H54 (cell line): ENCODE results near the gene ZNF618.

Source experiments
- DNase-seq: peaks from one replicate; pipeline ENCODE4 v3.0.0; 2011; ENCODE audit warnings: low spot score, mixed read lengths; ENCODE audit not compliant: insufficient read length
- FAIRE-seq: peaks from 3 replicates; lab custom pipeline; 2011; peaks lifted over from hg19 to GRCh38; lab: Jason Lieb, UNC
- POLR2A ChIP-seq: IDR thresholded peaks from 2 replicates; pipeline ENCODE4 v1.6.1; 2011; ENCODE audit warnings: low read depth, mild to moderate bottlenecking, low read length

Gene ZNF618

GRCh38 chr9:113943112-113944009, 67.3 kb downstream of the ZNF618 start:
- TF ChIP-seq POLR2A: no peak
- no peak for FAIRE-seq

DNA sequence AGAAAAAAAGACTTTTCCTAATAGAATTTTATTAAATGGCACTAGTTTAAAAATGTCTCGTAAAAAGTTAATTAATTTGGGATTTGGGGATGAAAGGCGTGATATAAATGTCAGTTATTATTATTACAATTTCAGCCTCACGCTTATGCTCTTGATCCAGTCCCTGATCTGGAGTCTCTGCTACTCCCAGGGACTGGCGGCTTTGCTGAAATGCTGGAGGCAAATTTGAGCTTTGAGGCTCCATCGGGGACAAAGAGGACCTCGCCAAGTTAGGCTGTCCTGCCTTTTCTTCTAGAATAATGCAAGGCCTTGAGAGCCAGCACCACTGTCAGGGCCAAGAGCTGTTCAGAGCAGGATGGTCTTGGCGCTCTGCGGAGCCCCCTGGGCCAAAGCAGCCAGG, 69.7 kb downstream of the ZNF618 start:
- DNase-seq: no peak
- TF ChIP-seq POLR2A: no peak
- no peak for FAIRE-seq

More at GRCh38 chr9:113943112-113944009, 67.3 kb downstream of the ZNF618 start:
- no peak for DNase-seq

- no peak for TF ChIP-seq POLR2A
- no peak for DNase-seq
- FAIRE-seq: no peak
Observed at GRCh38 chr9:113946496-113947115, 70.5 kb downstream of the ZNF618 start.

- no peak for TF ChIP-seq POLR2A
- DNase-seq (no peak), FAIRE-seq (no peak)
Observed at GRCh38 chr9:113947941-113948340, 71.8 kb downstream of the ZNF618 start.

DNA sequence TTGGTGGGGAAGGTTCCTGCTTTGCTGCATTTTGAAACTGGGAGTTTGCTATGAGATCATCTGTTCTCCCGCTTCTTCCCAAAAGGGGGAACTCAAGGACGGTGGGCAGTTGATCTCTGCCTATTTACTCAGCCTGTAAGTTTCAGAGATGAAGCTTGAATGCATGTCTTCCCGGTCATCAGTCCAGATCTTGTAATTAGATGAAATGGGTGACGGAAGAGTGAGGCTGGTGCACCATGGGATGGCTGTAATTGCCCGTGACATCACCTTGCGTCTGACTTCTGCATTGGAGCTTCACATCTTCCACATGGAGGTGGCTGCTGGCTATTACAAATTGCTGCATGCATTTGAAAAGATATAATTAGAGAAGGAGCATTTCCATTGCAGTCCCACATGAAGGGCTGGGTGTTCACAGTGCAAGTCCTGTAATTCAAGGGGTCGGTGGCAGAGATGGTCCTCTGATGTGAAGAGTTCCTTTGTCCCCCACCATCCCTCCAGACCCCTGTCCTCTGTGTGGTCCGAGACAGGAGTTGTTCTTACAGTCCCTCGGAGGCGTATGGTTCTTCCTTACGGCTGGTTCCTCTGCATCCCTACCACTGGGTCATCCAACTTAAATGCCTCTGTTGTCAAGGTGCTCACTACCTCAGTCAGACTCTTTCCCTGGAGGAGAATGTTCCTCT, 72.9 kb downstream of the ZNF618 start:
- DNase-seq (no peak), FAIRE-seq (no peak)
- TF ChIP-seq POLR2A: no peak

GRCh38 chr9:113949571-113950078, 73.5 kb downstream of the ZNF618 start:
- DNase-seq: no peak
- TF ChIP-seq POLR2A: no peak
- no peak for FAIRE-seq

DNA sequence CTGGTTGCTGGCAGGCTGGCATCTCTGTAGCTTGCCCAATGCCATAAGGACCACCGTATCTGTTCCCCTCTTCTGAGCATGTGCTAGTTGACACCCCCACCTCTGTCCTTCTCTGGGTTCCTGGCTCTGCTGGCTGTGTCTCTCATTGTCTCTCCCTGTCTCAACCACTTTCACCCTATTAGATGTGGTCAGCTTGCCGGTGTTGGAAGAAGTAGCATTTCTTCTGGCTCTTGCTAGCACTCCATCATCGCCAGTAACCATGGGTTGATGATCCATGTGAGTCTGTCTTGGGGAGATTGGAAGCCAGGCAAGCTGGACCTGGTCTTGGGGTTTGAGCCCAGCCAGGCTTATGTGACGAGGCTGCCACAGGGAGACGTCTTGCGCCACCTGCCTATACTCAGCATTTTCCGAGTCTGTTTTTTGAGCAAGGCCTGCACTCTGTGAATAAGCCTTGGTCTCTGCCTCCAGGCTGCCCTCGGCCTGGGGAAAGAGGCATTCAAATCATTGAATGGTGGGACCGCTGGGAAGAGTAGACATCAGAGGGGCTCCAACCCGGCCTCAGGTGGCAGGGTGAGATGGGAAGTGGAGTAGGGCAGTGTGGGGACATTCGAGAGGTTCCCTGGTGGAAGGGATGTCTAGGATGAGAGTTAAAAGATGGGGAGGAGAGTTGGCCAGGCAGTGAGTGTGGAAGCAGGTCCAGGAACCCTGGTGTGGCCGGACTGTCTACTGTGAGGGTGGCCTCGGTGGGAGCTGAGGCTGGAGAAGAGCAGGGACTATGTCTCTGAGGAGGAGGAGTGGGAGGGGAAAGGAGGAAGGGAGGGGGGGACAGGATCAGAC, 74.3 kb downstream of the ZNF618 start:
- TF ChIP-seq POLR2A: no peak
- FAIRE-seq (no peak), DNase-seq (no peak)

DNA sequence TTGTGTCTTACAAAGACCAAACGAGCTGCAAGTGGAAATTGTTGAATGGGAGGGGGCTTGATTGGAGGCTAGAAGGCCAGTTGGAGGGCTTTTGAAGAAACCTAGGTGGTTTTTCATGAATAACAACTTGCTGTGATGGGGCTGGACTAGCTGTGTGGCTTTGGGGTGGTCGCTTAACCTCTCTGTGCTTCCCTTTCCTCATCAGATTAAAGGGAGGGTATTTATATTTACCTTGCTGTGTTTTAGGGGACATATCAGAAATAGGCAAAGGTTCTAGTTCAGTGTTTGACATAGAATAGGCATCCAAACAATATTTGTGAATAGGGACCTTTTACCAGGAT, 74.9 kb downstream of the ZNF618 start:
- no peak for TF ChIP-seq POLR2A
- no peak for DNase-seq
- no peak for FAIRE-seq

DNA sequence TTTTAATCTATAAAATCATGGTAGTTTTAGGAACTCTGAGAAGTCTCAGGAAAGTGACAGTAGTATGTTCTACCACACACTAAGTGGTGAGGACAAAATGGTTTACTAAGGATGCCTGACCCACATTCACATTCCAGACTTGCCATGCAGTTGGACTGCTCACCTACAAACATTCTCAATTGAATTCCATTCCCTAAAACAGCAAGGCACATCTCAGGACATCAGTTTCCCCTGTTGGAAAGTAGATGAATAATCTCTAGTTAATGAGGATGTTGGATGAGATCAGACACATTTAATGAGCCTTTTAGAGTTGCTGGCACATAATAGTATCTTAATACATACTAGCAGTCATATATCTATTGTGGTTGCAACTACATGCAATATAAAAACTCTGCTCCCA, 76.6 kb downstream of the ZNF618 start:
- DNase-seq: no peak
- no peak for FAIRE-seq
- no peak for TF ChIP-seq POLR2A

GRCh38 chr9:113953531-113953930, 77.4 kb downstream of the ZNF618 start:
- no peak for DNase-seq
- FAIRE-seq: no peak
- no peak for TF ChIP-seq POLR2A

GRCh38 chr9:113954591-113954990, 78.5 kb downstream of the ZNF618 start:
- FAIRE-seq (no peak), DNase-seq (no peak)
- TF ChIP-seq POLR2A: no peak

DNA sequence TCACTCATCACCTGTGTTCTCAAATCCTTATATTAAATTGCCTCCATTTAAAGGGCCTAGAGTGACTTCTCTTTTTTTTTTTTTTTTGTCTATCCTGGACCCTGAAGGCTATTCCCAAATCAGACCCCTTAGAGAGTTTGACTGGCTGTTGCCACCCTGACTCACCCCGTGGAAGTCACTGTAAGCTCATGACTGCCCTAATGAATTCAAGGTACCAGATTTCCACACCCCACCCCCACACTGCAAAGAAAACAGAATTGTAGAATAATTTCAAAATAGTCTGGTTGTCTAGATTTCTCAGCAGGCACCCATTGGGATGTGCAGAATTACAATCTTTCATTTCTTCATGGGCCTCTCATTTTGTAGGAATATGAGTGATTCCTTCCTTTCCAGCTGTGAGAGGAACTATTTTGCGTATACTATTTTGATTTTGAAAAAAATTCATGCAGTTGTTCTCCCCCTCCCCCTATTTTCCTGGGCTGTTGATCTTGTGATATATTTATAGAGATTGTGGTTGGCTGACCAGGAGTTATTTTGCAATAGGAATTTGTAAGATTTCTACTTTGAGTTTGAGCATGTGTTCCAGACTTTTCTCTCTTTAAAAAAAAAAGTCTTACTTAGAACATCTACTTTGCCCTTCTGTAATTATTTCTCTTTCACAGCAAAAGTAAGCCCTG, 79.1 kb downstream of the ZNF618 start:
- TF ChIP-seq POLR2A: no peak
- DNase-seq (no peak), FAIRE-seq (no peak)

DNA sequence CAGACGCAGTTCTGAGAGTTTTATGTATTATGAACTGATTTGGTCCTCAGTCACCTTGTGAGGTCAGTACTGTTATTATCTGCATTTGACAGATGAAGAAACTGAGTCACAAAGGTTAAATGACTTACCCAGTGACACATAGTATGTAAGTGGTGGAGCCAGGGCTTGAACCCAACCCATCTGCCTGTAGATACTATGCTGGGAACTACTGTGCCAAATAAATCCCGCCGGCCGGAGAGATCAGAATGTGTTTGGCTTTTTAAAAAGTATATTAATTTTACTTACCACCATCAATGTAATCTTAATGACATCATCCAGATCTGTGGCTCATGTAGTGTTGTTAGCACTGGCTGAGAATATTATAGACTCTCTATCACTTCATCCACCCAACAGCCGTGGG, 80.8 kb downstream of the ZNF618 start:
- TF ChIP-seq POLR2A: no peak
- DNase-seq: no peak
- FAIRE-seq: no peak

- no peak for TF ChIP-seq POLR2A
- no peak for DNase-seq
- FAIRE-seq: no peak
Observed at GRCh38 chr9:113957351-113957750, 81.2 kb downstream of the ZNF618 start.
